Smooth muscle cell (in vitro differentiated cells): ENCODE measurements around the gene OR11H12. TPM values are rescaled to one million over a fixed set of nuclear protein-coding genes. Genes with fewer than 3 reads are reported as not detected.

Experiments
- polyA plus RNA-seq: library from polyadenylated mRNA; unstranded; fragments of >200 nt; fragmentation: Nextera tagmentation; extraction: Ambion mirVana; gene quantifications from 2 replicates; pipeline ENCODE4 v1.2.1, GENCODE V29; 2016
- small RNA-seq: library from RNA; depleted of rRNA; stranded (forward); fragments of <200 nt; gene quantifications from one replicate; pipeline ENCODE3, GENCODE V24; 2014
- total RNA-seq: library from RNA; depleted of rRNA; stranded (reverse); fragments of >200 nt; gene quantifications from 2 replicates; pipeline ENCODE4 v1.2.3, GENCODE V29; 2014

The OR11H12 gene
- total and polyA plus RNA-seq, 2 experiments from 2014 or later: not detected

Small RNA genes within 50 kb of the gene (small RNA-seq; reads per million reads assigned to genes)
- gene CR383656.6 (not detected), gene CR383656.7 (not detected), gene CR383656.9 (not detected)
